HG03432 (cell line): ENCODE data around the gene SOSTDC1.

Experiments used
- ATAC-seq: cut with Tn5 transposase; IDR thresholded peaks from one replicate; pipeline ENCODE4 v1.9.1; 2021; ENCODE audit warnings: mild to moderate bottlenecking, moderate library complexity; ENCODE audit not compliant: unreplicated experiment

SOSTDC1 gene

DNA sequence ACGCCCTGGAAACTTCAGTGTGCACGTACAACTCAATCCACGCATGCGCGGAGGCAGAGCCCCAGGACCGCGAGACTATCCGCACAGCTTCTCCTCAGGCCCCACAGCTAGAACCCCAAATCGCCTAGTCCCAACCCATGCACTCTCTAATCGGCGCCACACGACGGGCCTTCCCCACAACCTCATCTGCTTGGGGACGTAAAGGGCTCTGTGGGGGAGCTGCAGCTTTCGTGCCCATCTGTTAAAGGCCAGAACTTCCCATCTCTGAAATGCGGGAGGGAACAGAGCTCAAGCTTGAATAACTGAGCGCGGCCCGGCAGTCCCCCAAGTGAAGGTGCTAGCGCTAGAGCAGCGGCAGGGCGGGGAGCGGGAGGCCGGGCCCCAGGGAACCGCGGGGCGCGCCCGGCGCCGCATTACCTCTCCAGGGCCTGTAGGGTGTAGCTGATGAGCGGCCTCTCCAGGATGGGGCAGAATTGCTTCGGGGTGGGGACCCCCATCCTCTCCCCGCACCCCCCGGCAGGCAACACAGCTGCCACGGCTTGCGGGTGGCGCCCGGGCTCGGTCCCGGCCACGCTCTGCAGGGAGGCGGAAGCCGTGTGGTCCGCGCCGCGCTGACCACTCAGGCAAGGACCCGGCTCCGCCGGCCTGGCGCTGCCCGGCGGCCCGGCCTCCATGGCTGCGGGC, 44.7 kb downstream of the SOSTDC1 start:
- ATAC-seq: peak; percentile 87

DNA sequence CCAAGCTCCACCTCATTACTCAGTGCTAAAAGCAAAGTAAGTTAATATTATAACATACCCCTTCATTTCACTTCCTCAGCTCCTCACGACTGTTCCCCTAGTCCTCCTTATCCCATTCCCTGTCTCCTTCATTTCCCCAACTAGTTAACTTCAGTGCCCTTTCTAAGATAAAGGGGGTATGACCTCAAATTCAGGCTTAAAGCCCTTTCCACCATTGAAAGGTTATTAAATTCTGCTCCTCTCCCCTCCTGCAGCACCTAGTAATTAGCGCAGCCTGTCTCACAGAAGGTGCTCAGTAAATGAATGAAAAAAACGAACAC, 45.2 kb downstream of the SOSTDC1 start:
- ATAC-seq: no peak

DNA sequence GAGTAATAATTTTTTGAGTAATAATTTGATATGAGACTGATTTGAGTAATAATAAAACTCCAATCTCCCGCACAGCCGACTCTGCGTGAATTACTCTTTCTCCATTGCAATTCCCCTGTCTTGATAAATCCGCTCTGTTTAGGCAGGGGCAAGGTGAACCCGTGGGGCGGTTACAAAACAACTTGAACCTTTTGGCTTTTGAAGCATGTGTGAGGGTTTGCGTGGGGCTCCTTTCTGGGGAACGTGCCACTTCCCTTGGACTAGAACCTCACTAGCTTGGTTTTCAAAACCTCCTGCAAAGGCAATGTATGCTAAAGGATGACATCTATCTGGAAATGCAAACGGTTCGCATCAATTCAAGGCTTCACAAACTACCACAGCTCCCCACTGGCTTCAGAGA, 45.7 kb downstream of the SOSTDC1 start:
- no peak for ATAC-seq

DNA sequence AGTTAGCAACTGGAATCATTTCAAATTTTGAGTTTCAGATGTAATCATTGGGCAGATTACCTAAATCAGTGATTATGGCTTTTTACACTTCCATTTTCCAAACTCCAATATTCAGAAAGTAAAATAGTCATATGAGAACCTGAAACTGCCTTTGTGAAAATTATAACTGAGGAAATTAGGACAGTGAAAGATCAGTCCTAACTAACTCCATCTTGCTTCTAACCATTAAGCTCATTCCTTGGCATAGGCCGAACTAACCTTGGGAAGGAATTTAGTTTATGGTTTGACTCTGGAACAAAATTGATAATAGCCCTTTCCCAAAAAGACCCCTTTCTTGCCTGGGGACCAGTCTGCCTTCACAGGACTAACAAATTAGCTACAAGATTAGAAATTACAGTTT, 46.4 kb downstream of the SOSTDC1 start:
- ATAC-seq: no peak

DNA sequence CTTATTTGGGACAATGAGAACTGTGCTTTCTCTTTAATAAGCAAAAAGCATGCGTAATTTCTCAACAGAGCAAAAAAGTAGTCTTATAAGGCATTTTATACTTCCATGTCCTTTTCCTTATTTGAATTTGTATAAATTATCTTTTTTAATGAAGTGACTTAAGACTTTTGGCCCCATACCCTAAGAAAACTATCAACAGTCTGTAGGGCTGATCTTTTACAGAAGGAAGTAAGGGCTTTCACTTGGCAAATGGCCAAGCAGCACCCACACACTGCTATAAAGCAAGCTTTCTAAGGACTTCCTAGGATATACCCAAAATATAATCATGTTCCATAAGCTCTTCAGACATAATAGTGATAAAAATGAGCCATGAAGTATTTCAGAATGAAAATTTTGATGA, 47.6 kb downstream of the SOSTDC1 start:
- no peak for ATAC-seq

DNA sequence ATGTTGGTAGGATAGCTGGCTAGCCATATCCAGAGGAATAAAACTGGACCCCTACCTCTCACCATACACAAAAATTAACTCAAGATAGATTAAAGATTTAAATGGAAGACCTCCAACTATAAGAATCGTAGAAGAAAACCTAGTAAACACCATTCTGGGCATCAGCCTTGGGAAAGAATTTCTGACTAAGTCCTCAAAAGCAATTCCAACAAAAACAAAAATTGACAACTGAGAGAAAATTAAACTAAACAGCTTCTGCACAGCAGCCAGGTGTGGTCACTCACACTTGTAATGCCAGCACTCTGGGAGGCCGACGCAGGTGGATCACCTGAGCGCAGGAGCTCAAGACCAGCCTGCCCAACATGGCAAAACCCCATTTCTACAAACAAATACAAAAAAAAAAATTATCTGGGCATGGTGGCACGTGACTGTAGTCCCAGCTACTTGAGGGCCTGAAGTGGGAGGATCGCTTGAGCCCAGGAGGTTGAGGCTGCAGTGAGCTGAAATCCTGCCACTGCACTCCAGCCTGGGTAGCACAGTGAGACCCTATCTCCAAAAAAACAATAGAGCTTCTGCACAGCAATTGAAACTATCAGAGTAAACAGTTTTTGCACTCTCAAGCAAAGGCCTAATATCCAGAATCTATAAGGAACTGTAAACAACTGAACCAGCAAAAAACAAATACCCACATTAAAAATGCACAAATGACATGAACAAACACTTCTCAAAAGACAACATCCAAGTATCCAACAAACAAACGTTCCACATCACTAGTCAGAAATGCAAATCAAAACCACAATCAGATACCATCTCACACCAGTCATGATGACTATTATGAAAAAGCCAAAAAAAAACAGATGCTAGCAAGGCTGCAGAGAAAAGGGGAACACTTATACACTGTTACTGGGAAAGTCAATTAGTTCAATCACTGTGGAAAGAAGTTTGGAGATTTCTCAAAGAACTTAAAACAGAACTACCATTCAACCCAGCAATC, 49.0 kb downstream of the SOSTDC1 start:
- no peak for ATAC-seq

DNA sequence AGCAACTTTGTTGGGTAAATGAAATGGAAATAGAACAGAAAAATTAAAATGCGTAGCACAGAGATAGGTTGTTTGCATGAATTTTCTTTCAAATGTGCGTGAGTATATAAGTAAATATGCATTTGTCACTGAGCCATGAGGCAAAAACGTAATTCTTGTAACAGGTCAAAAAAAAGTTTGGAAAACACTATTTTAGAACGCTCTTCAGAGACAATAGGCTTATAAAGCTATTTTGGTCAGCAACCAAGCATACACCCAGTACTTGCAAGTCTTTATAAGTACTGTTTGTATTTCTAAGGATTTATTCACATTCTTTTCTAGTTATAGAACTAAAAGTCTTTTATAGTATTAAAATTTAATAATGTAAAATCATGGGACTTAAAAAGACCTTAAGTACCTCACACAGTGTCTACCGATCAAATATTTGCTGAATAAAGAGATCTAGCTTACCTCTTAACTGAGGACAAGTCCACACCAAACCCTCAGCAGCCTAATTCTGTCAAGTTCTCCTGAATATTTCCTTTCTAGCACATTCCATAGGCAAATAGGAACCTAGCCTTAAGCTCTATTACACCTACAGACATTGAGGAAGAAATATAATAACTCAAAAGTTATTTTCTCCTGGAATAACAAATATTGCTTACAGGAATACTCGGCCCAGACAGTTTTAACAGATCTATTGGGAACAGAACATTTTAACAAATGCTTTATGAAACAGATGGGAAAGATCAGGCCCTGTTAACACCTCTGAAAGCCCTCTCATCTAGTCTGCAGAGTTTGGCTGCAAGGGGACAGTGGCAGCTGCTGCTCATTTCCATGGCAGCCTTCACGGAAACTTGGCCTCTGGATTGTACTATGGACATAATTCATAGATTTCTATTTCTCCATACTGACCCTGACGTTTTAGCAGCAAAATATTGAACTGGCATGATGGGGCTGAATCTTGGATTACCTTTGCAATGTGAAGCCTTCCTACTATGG, 53.0 kb downstream of the SOSTDC1 start:
- ATAC-seq: no peak
